ENCODE results near the gene SYNDIG1. TPM values are rescaled to one million over a fixed set of nuclear protein-coding genes. Genes with fewer than 3 reads are reported as not detected.

SYNDIG1 gene
- total RNA-seq, 2 experiments from 2014 or later, result not detected

- no peaks in the 10 kb centered on the region for H3K9me3 Mint-ChIP-seq (ENCODE audit: low read depth)
- H3K4me3 Mint-ChIP-seq, result no peak overlapping the region
- H3K4me1 Mint-ChIP-seq, result peaks cover 5% of the 10 kb centered on the region
- CTCF ChIA-PET, result no interaction called here
- DNase-seq (no peak), ATAC-seq (no peak)
- peaks cover 2% of the 10 kb centered on the region for H3K27me3 Mint-ChIP-seq
- H3K27ac Mint-ChIP-seq, result no peak overlapping the region
- H3K36me3 Mint-ChIP-seq, result no peaks in the 10 kb centered on the region
These were observed 16.8 kb upstream of the SYNDIG1 start for GRCh38 chr20:24452498-24453127.

GRCh38 chr20:24453869-24454268 lies 15.6 kb upstream of the SYNDIG1 start:
- Mint-ChIP-seq H3K4me1 (peaks cover 5% of the 10 kb centered on the region), H3K27ac (no peak overlapping the region), H3K4me3 (no peak overlapping the region), H3K36me3 (no peaks in the 10 kb centered on the region), H3K9me3 (ENCODE audit: low read depth) (no peaks in the 10 kb centered on the region), H3K27me3 (peaks cover 2% of the 10 kb centered on the region)
- DNase-seq, result no peak
- CTCF ChIA-PET, result no interaction called here
- ATAC-seq, result no peak

GRCh38 chr20:24455081-24455480 lies 14.3 kb upstream of the SYNDIG1 start:
- Mint-ChIP-seq H3K36me3 (no peaks in the 10 kb centered on the region), H3K27ac (no peak overlapping the region), H3K4me3 (no peak overlapping the region), H3K9me3 (ENCODE audit: low read depth) (no peaks in the 10 kb centered on the region), H3K27me3 (peaks cover 2% of the 10 kb centered on the region), H3K4me1 (peaks cover 5% of the 10 kb centered on the region)
- ATAC-seq (no peak), DNase-seq (no peak)
- CTCF ChIA-PET, result no interaction called here

DNA sequence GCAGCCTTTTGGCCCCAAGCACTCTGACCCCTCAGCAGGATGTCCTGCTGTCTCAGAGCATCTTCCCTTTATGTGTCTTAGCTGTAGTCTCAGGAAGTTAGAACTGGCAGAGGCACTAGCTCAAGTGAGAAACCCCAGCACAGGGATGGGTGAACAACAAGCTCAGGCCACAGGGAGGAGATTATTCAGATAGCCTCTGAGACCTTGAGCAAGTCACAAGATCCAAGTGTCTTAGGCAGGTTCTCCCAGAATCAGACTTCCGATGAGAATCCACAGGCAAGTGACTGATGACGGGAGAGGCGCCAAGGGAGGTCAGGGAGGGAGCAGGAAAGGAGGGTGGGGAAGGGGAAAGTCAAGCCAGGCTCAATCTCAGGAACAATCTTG lies 13.0 kb upstream of the SYNDIG1 start:
- peaks cover 5% of the 10 kb centered on the region for H3K4me1 Mint-ChIP-seq
- H3K27ac Mint-ChIP-seq, result no peak overlapping the region
- peaks cover 2% of the 10 kb centered on the region for H3K27me3 Mint-ChIP-seq
- no peaks in the 10 kb centered on the region for H3K36me3 Mint-ChIP-seq
- no peak overlapping the region for H3K4me3 Mint-ChIP-seq
- CTCF ChIA-PET, result no interaction called here
- no peaks in the 10 kb centered on the region for H3K9me3 Mint-ChIP-seq (ENCODE audit: low read depth)
- no peak for ATAC-seq
- DNase-seq, result no peak

- ATAC-seq, result no peak
- Mint-ChIP-seq H3K27me3 (peaks cover 2% of the 10 kb centered on the region), H3K4me1 (peaks cover 5% of the 10 kb centered on the region), H3K27ac (no peak overlapping the region), H3K4me3 (no peak overlapping the region), H3K9me3 (ENCODE audit: low read depth) (no peaks in the 10 kb centered on the region), H3K36me3 (no peaks in the 10 kb centered on the region)
- no peak for DNase-seq
- CTCF ChIA-PET, result no interaction called here
These were observed 11.0 kb upstream of the SYNDIG1 start for GRCh38 chr20:24458436-24458835.

- no peaks in the 10 kb centered on the region for H3K4me1 Mint-ChIP-seq
- peaks cover 8% of the 10 kb centered on the region for H3K27me3 Mint-ChIP-seq
- H3K4me3 Mint-ChIP-seq, result no peak overlapping the region
- CTCF ChIA-PET, result no interaction called here
- ATAC-seq (no peak), DNase-seq (no peak)
- no peaks in the 10 kb centered on the region for H3K36me3 Mint-ChIP-seq
- no peaks in the 10 kb centered on the region for H3K9me3 Mint-ChIP-seq (ENCODE audit: low read depth)
- no peak overlapping the region for H3K27ac Mint-ChIP-seq
These were observed 9.7 kb upstream of the SYNDIG1 start for GRCh38 chr20:24459733-24460132.

DNA sequence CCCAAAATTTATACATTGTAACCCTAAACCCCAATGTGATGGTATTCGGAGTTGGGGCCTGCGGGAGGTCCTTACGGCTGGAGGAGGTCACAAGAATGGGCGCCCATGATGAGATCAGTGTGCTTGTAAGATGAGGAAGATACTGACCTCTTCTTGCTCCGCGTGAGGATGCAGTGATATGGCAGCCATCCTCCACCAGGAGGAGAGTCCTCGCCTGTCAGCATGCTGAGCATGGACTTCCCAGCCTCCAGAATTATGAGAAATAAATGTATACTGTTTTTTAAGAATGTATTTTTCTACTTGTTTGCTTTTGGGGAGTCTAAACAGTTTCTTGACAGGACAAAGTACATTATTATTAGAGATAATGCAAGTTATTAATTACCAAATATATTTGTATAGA lies 8.7 kb upstream of the SYNDIG1 start:
- CTCF ChIA-PET, result no interaction called here
- H3K4me1 Mint-ChIP-seq, result no peaks in the 10 kb centered on the region
- no peak overlapping the region for H3K27ac Mint-ChIP-seq
- peaks cover 8% of the 10 kb centered on the region for H3K27me3 Mint-ChIP-seq
- no peak for DNase-seq
- H3K4me3 Mint-ChIP-seq, result no peak overlapping the region
- no peaks in the 10 kb centered on the region for H3K9me3 Mint-ChIP-seq (ENCODE audit: low read depth)
- no peak for ATAC-seq
- H3K36me3 Mint-ChIP-seq, result no peaks in the 10 kb centered on the region

- DNase-seq (no peak), ATAC-seq (no peak)
- H3K27me3 Mint-ChIP-seq, result peaks cover 10% of the 10 kb centered on the region
- H3K36me3 Mint-ChIP-seq, result no peaks in the 10 kb centered on the region
- no peaks in the 10 kb centered on the region for H3K4me1 Mint-ChIP-seq
- CTCF ChIA-PET, result no interaction called here
- H3K27ac Mint-ChIP-seq, result no peak overlapping the region
- H3K9me3 Mint-ChIP-seq (ENCODE audit: low read depth), result no peaks in the 10 kb centered on the region
- H3K4me3 Mint-ChIP-seq, result no peak overlapping the region
These were observed 7.6 kb upstream of the SYNDIG1 start for GRCh38 chr20:24461848-24462247.

DNA sequence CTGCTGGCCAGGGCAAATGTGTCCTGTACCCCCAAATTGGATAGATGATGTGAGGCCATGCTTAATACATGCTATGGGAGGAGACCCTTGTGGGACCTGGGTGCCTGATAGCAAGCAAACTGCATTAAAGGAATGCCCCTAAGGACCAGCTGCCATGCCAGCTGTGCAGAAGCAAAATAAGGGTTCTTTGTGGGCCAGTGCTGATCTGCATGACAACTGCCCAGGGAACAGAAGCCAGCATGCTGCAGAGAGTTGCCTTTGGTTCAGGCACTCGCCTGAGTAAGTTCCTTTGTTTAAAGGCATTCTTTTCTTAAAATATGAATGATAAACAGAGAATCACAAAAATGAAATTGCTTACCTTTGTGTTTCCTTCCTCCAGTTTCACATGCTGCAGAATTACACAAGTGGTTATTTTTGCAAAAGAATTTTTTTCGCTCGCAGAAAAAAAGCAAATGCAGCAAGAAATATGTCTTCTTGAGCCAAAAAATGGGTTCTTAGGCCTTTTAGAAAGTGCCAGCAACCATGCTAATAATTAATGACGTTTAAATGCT lies 6.9 kb upstream of the SYNDIG1 start:
- peaks cover 16% of the 10 kb centered on the region for H3K27me3 Mint-ChIP-seq
- no peaks in the 10 kb centered on the region for H3K4me1 Mint-ChIP-seq
- no peak overlapping the region for H3K27ac Mint-ChIP-seq
- H3K4me3 Mint-ChIP-seq, result no peak overlapping the region
- no peaks in the 10 kb centered on the region for H3K36me3 Mint-ChIP-seq
- ATAC-seq (no peak), DNase-seq (no peak)
- CTCF ChIA-PET, result no interaction called here
- no peaks in the 10 kb centered on the region for H3K9me3 Mint-ChIP-seq (ENCODE audit: low read depth)

GRCh38 chr20:24465159-24465558 lies 4.3 kb upstream of the SYNDIG1 start:
- no peak for ATAC-seq
- Mint-ChIP-seq H3K36me3 (no peaks in the 10 kb centered on the region), H3K27me3 (peaks cover 35% of the 10 kb centered on the region), H3K4me3 (no peak overlapping the region), H3K4me1 (no peaks in the 10 kb centered on the region), H3K9me3 (ENCODE audit: low read depth) (no peaks in the 10 kb centered on the region), H3K27ac (no peak overlapping the region)
- CTCF ChIA-PET, result no interaction called here
- DNase-seq, result no peak

DNA sequence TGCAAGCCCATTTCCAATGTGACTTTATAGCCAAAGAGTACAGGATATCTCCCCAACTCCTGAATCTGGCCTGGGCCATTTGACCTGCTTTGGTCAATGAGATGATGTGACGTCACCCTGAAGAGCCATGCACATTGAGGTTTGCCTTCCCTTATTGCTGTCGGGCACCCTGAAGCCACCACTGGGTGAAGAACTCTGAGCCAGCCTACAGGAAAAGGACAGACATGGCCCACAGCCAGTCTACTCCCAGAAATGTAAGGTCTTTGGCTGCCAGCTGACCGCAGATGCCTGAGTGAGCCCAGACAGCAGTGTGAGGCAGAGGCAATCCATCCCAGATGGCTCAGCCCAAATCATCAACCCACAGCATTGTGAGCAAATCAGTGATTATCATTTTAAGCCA lies 3.7 kb upstream of the SYNDIG1 start:
- CTCF ChIA-PET, result no interaction called here
- Mint-ChIP-seq H3K4me1 (no peaks in the 10 kb centered on the region), H3K4me3 (no peak overlapping the region), H3K36me3 (no peaks in the 10 kb centered on the region), H3K27ac (no peak overlapping the region), H3K9me3 (ENCODE audit: low read depth) (no peaks in the 10 kb centered on the region), H3K27me3 (peaks cover 41% of the 10 kb centered on the region)
- ATAC-seq, result no peak
- no peak for DNase-seq

DNA sequence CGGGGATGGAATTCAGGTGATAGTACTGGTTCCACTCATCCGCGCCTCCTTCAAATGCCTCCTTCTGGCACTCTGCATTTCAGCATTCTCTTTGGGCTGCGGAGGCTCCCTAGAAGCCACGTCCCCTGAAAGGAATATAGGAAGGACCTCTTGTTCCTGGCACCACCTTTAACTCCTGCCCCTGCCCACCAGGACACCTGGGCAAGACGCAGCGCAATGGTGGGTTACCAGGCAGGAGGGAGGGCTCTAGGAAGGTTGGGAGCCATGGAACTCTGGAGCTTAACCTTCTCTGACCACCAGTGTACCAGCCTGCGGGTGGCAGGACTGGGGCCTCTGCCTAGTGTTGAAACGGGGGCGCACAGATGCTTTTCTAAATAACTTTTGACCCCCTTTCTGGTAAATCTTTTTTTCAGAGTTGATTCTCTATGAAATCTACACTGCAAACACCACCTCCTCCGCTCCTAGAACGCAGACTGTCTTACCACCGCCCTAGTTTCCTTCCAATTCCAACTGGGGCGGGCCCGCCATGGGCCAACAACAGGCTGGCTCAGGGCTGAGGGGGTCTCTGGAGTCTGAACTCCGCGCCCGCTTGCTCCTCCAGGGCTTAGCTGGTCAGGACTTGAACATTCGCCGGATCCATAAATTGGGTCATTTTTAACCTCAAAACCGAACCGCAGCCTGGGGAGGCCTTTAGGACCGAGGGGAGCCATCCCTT lies 871 bp upstream of the SYNDIG1 start:
- Mint-ChIP-seq H3K9me3 (ENCODE audit: low read depth) (no peaks in the 10 kb centered on the region), H3K4me3 (no peak overlapping the region), H3K36me3 (no peaks in the 10 kb centered on the region), H3K4me1 (no peaks in the 10 kb centered on the region), H3K27ac (no peak overlapping the region), H3K27me3 (peaks cover 68% of the 10 kb centered on the region)
- CTCF ChIA-PET, result no interaction called here
- ATAC-seq (no peak), DNase-seq (no peak)

DNA sequence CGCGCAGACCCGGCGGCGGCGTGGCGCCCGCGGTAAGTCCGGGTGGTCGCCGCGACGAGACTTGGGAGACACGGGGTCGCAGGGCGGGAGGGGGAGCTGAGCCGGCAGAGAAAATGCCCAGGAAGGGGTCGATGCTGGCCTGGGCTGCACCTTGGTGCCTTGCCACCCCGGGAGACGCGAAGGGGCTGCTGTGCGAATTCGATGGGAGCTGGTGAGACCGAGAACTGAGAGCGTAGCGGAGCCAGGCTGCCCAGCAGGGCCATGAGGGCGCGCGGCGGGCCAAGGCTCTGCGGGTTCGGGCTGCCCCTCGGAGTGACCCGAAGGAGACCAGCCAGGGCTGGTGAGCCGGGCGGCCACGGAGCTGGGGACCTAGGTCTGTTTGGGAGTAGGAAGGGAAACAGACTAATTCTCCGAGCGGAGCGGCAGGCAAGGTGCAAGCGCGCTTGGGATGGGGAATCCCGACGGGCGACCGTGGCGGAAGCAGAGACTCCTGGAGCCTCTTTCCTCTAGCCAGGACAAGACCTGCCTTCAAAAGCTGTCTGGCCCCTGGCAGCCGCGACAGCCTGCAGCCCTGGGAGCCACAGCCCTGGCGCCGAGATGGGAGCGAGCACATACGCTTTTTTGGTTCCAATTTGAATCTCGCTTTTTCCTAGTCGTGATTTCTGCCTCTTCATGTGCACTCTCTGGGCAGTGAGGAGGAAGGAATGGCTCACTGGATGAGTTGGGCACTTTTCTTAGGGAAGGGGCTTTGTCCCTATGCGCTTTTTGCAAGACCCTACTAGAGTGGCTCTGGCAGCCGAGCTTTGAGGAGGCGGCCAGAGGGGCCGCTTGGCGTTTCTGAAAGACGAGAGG lies 691 bp downstream of the SYNDIG1 start:
- H3K36me3 Mint-ChIP-seq, result no peaks in the 10 kb centered on the region
- H3K9me3 Mint-ChIP-seq (ENCODE audit: low read depth), result no peaks in the 10 kb centered on the region
- CTCF ChIA-PET, result no interaction called here
- DNase-seq, result no peak
- peaks cover 74% of the 10 kb centered on the region for H3K27me3 Mint-ChIP-seq
- ATAC-seq, result no peak
- no peaks in the 10 kb centered on the region for H3K4me1 Mint-ChIP-seq
- H3K4me3 Mint-ChIP-seq, result no peak overlapping the region
- no peak overlapping the region for H3K27ac Mint-ChIP-seq
